KOPT-K1 (cell line): ENCODE results near the gene MROH9.
"Not testable (repeated sequence)": the region's sequence is repeated elsewhere in the genome, so short reads cannot be mapped to it uniquely, and the experiment has no call there.

Experiments used
- H3K27ac ChIP-seq: fragments of 200-600 bp; sonication (generic); 2 replicates; pipeline ENCODE4 v1.5.1; 2016; ENCODE audit warnings: antibody characterized with exemption, mild to moderate bottlenecking, low read depth, low read length; ENCODE audit not compliant: poor library complexity, severe bottlenecking
- H3K36me3 ChIP-seq: fragments of 200-600 bp; sonication (generic); 2 replicates; pipeline ENCODE4 v1.5.1; 2017; ENCODE audit warnings: antibody characterized with exemption, mild to moderate bottlenecking, low read length, moderate library complexity; ENCODE audit not compliant: insufficient read depth
- H3K9me3 ChIP-seq: fragments of 200-600 bp; sonication (generic); 2 replicates; pipeline ENCODE4 v1.5.1; 2017; ENCODE audit warnings: antibody characterized with exemption, low read length, mild to moderate bottlenecking; ENCODE audit not compliant: insufficient read depth, poor library complexity, severe bottlenecking

Gene MROH9, protein sequence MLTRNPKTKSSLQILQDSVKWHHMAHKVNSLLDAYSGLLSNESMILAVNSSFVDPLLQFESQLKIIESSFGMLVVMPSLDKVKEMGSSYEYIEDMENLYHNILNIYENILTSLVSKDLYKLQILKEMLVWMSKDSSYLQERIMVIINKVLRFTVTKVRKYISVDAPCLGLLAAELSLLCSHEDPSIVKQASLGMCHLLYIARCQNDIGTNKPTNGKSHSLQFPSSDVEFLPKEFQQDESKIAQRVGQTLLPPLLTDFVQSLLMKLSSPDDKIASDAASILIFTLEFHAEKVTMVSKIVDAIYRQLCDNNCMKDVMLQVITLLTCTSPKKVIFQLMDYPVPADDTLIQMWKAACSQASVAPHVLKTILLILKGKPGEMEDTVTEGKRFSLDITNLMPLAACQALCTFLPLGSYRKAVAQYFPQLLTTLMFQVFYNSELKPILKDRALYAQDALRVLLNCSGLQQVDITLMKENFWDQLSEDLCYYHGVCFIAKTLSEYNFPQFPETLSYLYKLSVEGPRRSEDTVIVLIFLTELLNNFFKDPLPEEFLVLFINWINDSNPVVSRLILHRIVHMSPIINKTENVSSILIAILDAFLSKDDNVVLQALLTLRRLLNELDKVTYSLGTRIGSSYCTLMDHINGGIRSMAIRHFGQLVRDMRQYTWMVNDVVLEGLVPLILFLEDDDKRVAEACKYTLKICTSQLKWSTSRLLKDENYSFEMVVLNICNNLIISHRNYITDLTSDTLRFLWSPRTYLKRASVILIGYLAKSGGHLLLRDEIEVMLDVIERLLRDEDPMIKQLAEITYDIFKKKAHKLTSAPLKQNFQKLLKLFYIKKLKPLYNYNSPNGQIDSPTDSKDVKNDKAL

DNA sequence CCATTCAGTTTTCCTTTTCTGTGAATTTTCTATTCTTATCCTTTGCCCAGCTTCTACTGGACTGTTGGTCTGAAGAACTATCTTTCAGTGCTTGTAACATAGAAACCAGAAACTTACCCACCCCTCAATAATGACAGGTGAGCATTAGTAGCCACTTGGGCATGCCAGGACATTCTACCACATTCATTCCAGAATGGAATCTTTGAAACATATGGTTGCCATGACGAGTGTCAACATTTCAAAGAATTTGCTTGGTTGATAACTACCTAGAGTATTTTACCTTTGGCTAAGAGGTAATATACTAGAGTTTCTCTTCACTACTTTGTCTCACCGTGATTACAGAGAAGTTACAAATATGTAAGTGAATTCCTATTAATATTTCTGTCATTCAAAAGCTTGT is at the start of gene MROH9:
Gene MROH9, plus strand, starts transcription at position 304 of the 400 bp plus-strand sequence. CDS start 10,023 bp downstream, outside the sequence.
- no peak within 1 kb of the TSS for H3K27ac ChIP-seq
- H3K36me3 ChIP-seq, result no peaks in the 10 kb centered on the region
- H3K9me3 ChIP-seq, result peaks cover 8% of the 10 kb centered on the region

GRCh38 chr1:170885551-170885950 is 49.8 kb upstream of the MROH9 start:
- Histone ChIP-seq H3K36me3 (no peaks in the 10 kb centered on the region), H3K27ac (no peak overlapping the region), H3K9me3 (no peaks in the 10 kb centered on the region)

DNA sequence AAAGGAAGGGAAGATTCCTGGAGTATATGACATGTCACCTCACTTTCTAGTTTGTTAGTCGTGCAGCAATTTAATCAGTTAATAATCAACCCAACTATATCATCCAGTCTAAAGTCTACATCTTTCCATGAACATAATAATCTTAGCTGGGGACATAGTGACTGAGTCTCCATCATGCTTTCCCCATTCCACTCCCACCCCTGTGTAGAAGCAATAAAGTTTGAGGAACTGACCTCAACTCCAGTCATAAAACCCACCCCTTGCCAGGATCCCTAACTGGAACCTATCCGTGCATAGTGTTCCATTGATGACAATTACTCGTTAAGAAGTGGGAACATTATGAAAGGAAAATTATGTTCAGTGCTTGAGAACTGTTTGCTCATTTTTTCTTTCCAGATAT is 48.9 kb upstream of the MROH9 start:
- no peak overlapping the region for H3K27ac ChIP-seq

GRCh38 chr1:170887726-170888125 is 47.6 kb upstream of the MROH9 start:
- H3K36me3 ChIP-seq, result no peaks in the 10 kb centered on the region
- no peak overlapping the region for H3K27ac ChIP-seq
- no peaks in the 10 kb centered on the region for H3K9me3 ChIP-seq

More for the DNA sequence above, 48.9 kb upstream of the MROH9 start:
- Histone ChIP-seq H3K9me3 (no peaks in the 10 kb centered on the region), H3K36me3 (no peaks in the 10 kb centered on the region)

- no peaks in the 10 kb centered on the region for H3K9me3 ChIP-seq
- no peak overlapping the region for H3K27ac ChIP-seq
- H3K36me3 ChIP-seq, result no peaks in the 10 kb centered on the region
These were observed 43.5 kb upstream of the MROH9 start for GRCh38 chr1:170891872-170892271.

- no peak overlapping the region for H3K27ac ChIP-seq
- H3K36me3 ChIP-seq, result no peaks in the 10 kb centered on the region
- no peaks in the 10 kb centered on the region for H3K9me3 ChIP-seq
These were observed 41.6 kb upstream of the MROH9 start for GRCh38 chr1:170893655-170894297.

- no peaks in the 10 kb centered on the region for H3K9me3 ChIP-seq
- no peak overlapping the region for H3K27ac ChIP-seq
- no peaks in the 10 kb centered on the region for H3K36me3 ChIP-seq
These were observed 31.4 kb upstream of the MROH9 start for GRCh38 chr1:170903961-170904360.

- no peaks in the 10 kb centered on the region for H3K9me3 ChIP-seq
- H3K36me3 ChIP-seq, result no peaks in the 10 kb centered on the region
- H3K27ac ChIP-seq, result no peak overlapping the region
These were observed 26.4 kb upstream of the MROH9 start for GRCh38 chr1:170908942-170909341.

DNA sequence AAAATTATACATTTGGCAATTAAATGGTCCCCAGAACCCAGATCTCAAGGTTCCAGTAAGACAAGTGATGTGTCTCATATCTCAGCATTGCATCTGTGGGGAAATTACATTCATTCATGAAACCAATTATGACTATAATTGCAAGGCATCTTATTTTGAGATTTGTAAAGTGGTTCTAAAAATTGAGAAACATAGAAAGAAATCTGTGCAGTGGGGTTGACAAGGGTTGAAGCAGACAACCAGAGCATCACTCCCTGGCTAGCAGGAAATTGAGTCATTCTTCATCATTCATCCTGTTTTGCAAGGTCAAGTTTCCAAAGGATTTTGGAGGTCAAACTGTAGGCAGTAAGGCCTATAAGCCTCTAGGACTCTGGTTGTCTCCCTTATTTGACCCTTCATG is 25.1 kb upstream of the MROH9 start:
- no peaks in the 10 kb centered on the region for H3K9me3 ChIP-seq
- H3K36me3 ChIP-seq, result no peaks in the 10 kb centered on the region
- H3K27ac ChIP-seq, result no peak overlapping the region

- no peak overlapping the region for H3K27ac ChIP-seq
- H3K9me3 ChIP-seq, result peaks cover 25% of the 10 kb centered on the region
- no peaks in the 10 kb centered on the region for H3K36me3 ChIP-seq
These were observed 18.0 kb upstream of the MROH9 start for GRCh38 chr1:170917373-170917772.

- not testable (repeated sequence) for H3K27ac ChIP-seq, H3K36me3 ChIP-seq
- peaks cover 21% of the 10 kb centered on the region for H3K9me3 ChIP-seq
These were observed 10.7 kb upstream of the MROH9 start for GRCh38 chr1:170924656-170925055.

- Histone ChIP-seq H3K36me3 (no peaks in the 10 kb centered on the region), H3K27ac (no peak overlapping the region), H3K9me3 (no peaks in the 10 kb centered on the region)
These were observed 7.1 kb upstream of the MROH9 start for GRCh38 chr1:170927955-170928840.

DNA sequence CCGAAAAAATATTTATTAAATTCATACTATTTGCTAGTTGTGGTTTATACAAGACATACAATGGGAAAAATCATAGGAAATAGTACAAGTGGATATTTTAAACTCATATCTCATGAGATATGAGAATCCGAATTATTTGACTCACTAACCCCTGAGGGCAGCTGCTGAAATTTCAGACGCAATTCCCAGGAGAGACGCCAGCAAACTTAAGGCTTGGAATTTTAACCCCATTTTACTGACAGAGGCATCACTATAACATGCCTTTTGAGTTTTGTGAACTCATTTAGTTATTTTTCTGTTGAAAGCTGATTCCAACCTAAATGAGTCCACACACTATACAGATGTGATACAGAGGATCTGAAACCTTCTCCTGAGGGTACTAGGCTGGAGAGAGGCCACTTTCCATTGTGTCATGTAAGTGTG is 5.9 kb upstream of the MROH9 start:
- H3K27ac ChIP-seq, result no peak overlapping the region
- H3K9me3 ChIP-seq, result no peaks in the 10 kb centered on the region
- no peaks in the 10 kb centered on the region for H3K36me3 ChIP-seq

- H3K9me3 ChIP-seq, result no peaks in the 10 kb centered on the region
- H3K36me3 ChIP-seq, result no peaks in the 10 kb centered on the region
- H3K27ac ChIP-seq, result no peak overlapping the region
These were observed 5.3 kb upstream of the MROH9 start for GRCh38 chr1:170929835-170930554.
